IMR-90 (cell line): ENCODE measurements around the gene MAP3K5.

Experiments used
- CEBPB ChIP-seq: IDR thresholded peaks from 2 replicates; pipeline ENCODE4 v1.6.1; 2012; ENCODE audit warnings: low read depth, low read length, improper control_type of control experiment
- MAFK ChIP-seq: IDR thresholded peaks from 2 replicates; pipeline ENCODE4 v1.6.1; 2012; ENCODE audit warnings: low read depth, low read length, improper control_type of control experiment
- MAZ ChIP-seq: IDR thresholded peaks from 2 replicates; pipeline ENCODE4 v1.6.1; 2012; ENCODE audit warnings: low read depth, mild to moderate bottlenecking, low read length, improper control_type of control experiment, moderate library complexity, borderline replicate concordance
- POLR2A ChIP-seq: IDR thresholded peaks from 2 replicates; pipeline ENCODE4 v1.6.1; 2012; ENCODE audit warnings: mild to moderate bottlenecking, low read depth, low read length
- RAD21 ChIP-seq: IDR thresholded peaks from 2 replicates; pipeline ENCODE4 v1.6.1; 2012; ENCODE audit warnings: low read length, improper control_type of control experiment
- TF ChIP-seq, protein P1 (sequence below): conservative IDR thresholded peaks from 2 replicates; pipeline ENCODE4 v1.5.1; 2012; ENCODE audit warnings: mild to moderate bottlenecking, low read depth, low read length, improper control_type of control experiment

DNA sequence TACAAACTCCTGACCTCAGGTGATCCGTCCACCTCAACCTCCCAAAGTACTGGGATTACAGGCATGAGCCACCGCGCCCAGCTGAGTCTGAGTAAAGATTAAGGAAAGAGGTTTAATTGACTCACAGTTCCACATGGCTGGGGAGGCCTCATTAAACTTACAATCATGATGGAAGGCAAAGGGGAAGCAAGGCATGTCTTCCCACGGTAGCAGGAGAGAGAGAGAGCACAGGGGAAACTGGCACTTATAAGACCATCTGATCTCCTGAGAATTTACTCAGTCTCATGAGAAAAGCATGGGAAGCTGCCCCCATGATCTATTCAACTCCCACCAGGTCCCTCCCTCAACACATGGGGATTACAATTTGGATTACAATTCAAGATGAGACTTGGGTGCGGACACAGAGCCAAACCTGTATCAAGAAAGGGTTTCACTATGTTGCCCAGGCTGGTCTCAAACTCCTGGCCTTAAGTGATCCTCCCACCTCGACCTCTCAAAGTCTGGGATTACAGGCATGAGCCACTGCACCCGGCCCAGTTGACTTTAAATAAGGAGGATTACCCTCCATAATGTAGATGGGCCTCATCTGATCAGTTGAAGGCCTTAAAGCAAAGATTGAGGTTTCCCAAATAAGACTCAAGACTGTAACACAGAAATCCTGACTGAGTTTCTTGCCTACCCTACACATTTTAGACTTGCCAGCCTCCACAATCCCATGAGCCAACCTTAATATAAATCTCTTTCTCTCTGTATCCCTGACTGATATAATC, 17.0 kb upstream of the MAP3K5 start:
- TF ChIP-seq, protein P1, sequence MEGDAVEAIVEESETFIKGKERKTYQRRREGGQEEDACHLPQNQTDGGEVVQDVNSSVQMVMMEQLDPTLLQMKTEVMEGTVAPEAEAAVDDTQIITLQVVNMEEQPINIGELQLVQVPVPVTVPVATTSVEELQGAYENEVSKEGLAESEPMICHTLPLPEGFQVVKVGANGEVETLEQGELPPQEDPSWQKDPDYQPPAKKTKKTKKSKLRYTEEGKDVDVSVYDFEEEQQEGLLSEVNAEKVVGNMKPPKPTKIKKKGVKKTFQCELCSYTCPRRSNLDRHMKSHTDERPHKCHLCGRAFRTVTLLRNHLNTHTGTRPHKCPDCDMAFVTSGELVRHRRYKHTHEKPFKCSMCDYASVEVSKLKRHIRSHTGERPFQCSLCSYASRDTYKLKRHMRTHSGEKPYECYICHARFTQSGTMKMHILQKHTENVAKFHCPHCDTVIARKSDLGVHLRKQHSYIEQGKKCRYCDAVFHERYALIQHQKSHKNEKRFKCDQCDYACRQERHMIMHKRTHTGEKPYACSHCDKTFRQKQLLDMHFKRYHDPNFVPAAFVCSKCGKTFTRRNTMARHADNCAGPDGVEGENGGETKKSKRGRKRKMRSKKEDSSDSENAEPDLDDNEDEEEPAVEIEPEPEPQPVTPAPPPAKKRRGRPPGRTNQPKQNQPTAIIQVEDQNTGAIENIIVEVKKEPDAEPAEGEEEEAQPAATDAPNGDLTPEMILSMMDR, result no peak
- TF ChIP-seq MAZ (no peak), POLR2A (no peak), MAFK (no peak), RAD21 (no peak), CEBPB (no peak)
